Vagina (tissue), 2 donors: Measurements from ENCODE around the gene RAD51D.

Source experiments
- CTCF ChIP-seq, 3 experiments: fragments of 450-650 bp in 2 of 3; fragments of 200-600 bp in 1 of 3; sonication (generic) in 1 of 3; IDR thresholded peaks; one replicate each; pipeline ENCODE4 v1.5.1; 2017 to 2019; ENCODE audit warnings: antibody characterized with exemption in 3 of 3, mild to moderate bottlenecking in 2 of 3, moderate library complexity in 2 of 3
- POLR2A ChIP-seq, 2 donors: fragments of 450-650 bp; IDR thresholded peaks; one replicate each; pipeline ENCODE4 v1.6.1; 2017; ENCODE audit warnings: antibody characterized with exemption in 2 of 2, mild to moderate bottlenecking in 2 of 2, moderate library complexity in 2 of 2
- POLR2AphosphoS5 ChIP-seq, 2 donors: sonication (generic); formaldehyde crosslinking; IDR thresholded peaks; one replicate each; pipeline ENCODE4 v1.9.0; 2017; ENCODE audit warnings: antibody characterized with exemption in 2 of 2, mild to moderate bottlenecking in 2 of 2, low read depth in 1 of 2; ENCODE audit not compliant: insufficient read depth in 1 of 2

GRCh38 chr17:35089586-35090296, 29.9 kb downstream of the RAD51D start:
- no peak for TF ChIP-seq CTCF (IDR thresholded peaks at IDR 0.05)
- TF ChIP-seq POLR2A (IDR thresholded peaks at IDR 0.05) = no peak
- TF ChIP-seq POLR2AphosphoS5 (IDR thresholded peaks at IDR 0.05; ENCODE audit: insufficient read depth in 1 of 2, low read depth in 1 of 2) = no peak
